Measurements from ENCODE around the gene UNC13D.

DNA sequence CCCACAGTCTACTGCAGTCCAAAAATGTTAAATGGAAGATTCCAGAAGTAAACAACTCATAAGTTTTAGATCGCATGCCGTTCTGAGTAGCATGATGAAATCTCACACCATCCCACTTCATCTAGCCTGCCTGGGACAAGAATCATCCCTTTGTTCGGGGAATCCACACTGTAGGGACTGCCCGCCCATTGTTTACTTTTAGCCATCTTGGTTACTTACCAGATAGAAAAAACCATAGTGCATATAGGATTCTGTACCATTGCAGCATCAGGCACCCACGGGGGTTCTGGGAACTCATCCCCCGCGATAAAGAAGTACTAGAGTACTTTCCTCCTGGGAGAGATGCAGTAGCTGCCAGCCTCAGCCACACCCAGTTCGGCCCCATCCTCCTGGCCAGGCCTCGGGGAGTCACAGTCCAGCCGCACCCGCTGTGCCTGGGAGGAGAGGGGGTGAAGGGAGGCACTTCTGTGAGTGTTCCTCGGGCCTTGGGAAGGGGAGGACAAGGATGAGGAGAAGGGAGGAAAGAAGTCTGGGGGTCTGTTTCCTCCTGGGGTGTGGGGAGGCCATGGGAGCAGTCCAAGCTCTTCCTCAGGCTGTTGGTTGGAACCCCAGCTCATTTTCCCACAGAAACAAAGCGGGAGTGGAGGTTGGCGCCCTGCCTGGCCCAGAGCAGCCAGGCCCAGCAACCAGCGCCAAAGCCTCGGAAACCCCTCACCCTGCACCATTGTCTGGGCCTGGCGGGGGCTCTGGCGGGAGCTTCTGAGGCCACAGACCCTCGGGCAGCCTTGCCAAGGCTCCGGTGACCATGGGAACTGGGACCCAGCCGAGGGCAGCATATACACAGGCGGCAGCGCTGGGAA lies 25.3 kb upstream of the UNC13D start:
- TF ChIP-seq CTCF (IDR thresholded peaks at IDR 0.05) (no peak), POLR2A (IDR thresholded peaks at IDR 0.05) (no peak)
